IMR-90 (cell line): ENCODE results near the gene ARFIP2. TPM values are rescaled to one million over a fixed set of nuclear protein-coding genes. Genes with fewer than 3 reads are reported as not detected.

ENCODE experiments used
- ATAC-seq: fragments of 200-7000 bp; cut with Tn5 transposase; 2 replicates; pipeline ENCODE4 v1.9.1; 2020; ENCODE audit warnings: low read depth, mild to moderate bottlenecking, moderate library complexity
- BruUV-seq: library from RNA; stranded (reverse); fragments of 400-500 nt; replicated peaks from 2 replicates; lab custom pipeline; 2021; lab: Mats Ljungman, UMichigan
- CTCF ChIA-PET: fragments of 300-600 bp; formaldehyde crosslinking; extraction: SDS; loops from one replicate; lab custom pipeline; 2021; ENCODE audit warnings: antibody characterized with exemption; lab: Yijun Ruan, JAX
- POLR2A ChIA-PET: fragments of 300-600 bp; sonication (Branson Sonifier 250); formaldehyde crosslinking; loops from one replicate; lab custom pipeline; 2022; ENCODE audit warnings: antibody characterized with exemption; ENCODE audit not compliant: unreplicated experiment; lab: Charles Lee
- DNase-seq: peaks from one replicate; pipeline ENCODE4 v3.0.0; 2013
- H2AFZ ChIP-seq: replicated peaks from 2 replicates; pipeline ENCODE3; 2013; ENCODE audit warnings: low read length, mild to moderate bottlenecking; ENCODE audit not compliant: poor library complexity
- H2AK5ac ChIP-seq: 2 replicates; pipeline ENCODE4 v1.6.1; 2013; ENCODE audit warnings: low read depth, low read length, inconsistent platforms
- H2AK9ac ChIP-seq: replicated peaks from 2 replicates; pipeline ENCODE3; 2013; ENCODE audit warnings: mild to moderate bottlenecking, low read depth, low read length, moderate library complexity; ENCODE audit not compliant: poor library complexity
- H2BK120ac ChIP-seq: 2 replicates; pipeline ENCODE4 v1.6.1; 2013; ENCODE audit warnings: low read depth, low read length, inconsistent platforms
- H2BK15ac ChIP-seq: 3 replicates; pipeline ENCODE4 v1.6.1; 2013; ENCODE audit warnings: low read depth, low read length, inconsistent platforms
- H2BK20ac ChIP-seq: 2 replicates; pipeline ENCODE4 v1.6.1; 2013; ENCODE audit warnings: low read depth, mild to moderate bottlenecking, inconsistent platforms, low read length, moderate library complexity
- H2BK5ac ChIP-seq: 2 replicates; pipeline ENCODE4 v1.6.1; 2013; ENCODE audit warnings: mild to moderate bottlenecking, low read depth, low read length, inconsistent platforms; ENCODE audit not compliant: poor library complexity, severe bottlenecking
- H3K14ac ChIP-seq: replicated peaks from 2 replicates; pipeline ENCODE4 v1.6.1; 2013; ENCODE audit warnings: low read depth, low read length, inconsistent platforms
- H3K18ac ChIP-seq: 2 replicates; pipeline ENCODE4 v1.6.1; 2013; ENCODE audit warnings: low read depth, low read length, control low read depth
- H3K23ac ChIP-seq: 2 replicates; pipeline ENCODE4 v1.6.1; 2013; ENCODE audit warnings: low read depth, low read length, inconsistent platforms
- H3K27ac ChIP-seq: 2 replicates; pipeline ENCODE4 v1.5.1; 2013; ENCODE audit warnings: mild to moderate bottlenecking, control low read depth, low read length; ENCODE audit not compliant: insufficient read depth
- H3K27me3 ChIP-seq: 2 replicates; pipeline ENCODE4 v1.6.1; 2013; ENCODE audit warnings: low read length; ENCODE audit not compliant: control insufficient read depth, insufficient read depth
- H3K36me3 ChIP-seq: 2 replicates; pipeline ENCODE4 v1.6.1; 2013; ENCODE audit warnings: low read length, mixed read lengths; ENCODE audit not compliant: control insufficient read depth, insufficient read depth
- H3K4ac ChIP-seq: 2 replicates; pipeline ENCODE4 v1.6.1; 2013; ENCODE audit warnings: low read depth, low read length, inconsistent platforms
- H3K4me1 ChIP-seq: 2 replicates; pipeline ENCODE4 v1.6.1; 2013; ENCODE audit warnings: low read length, mixed read lengths; ENCODE audit not compliant: control insufficient read depth, insufficient read depth
- H3K4me2 ChIP-seq: 2 replicates; pipeline ENCODE4 v1.6.1; 2013; ENCODE audit warnings: low read depth, mild to moderate bottlenecking, control low read depth, low read length, moderate library complexity
- H3K4me3 ChIP-seq: 2 replicates; pipeline ENCODE4 v1.5.1; 2013; ENCODE audit warnings: low read depth, mild to moderate bottlenecking, control low read depth, low read length, moderate library complexity; ENCODE audit not compliant: insufficient read depth
- H3K56ac ChIP-seq: 2 replicates; pipeline ENCODE4 v1.6.1; 2013; ENCODE audit warnings: low read length, inconsistent platforms; ENCODE audit not compliant: insufficient read depth; ENCODE audit errors: extremely low read depth
- H3K79me1 ChIP-seq, 2 experiments: 2 replicates each; pipeline ENCODE4 v1.6.1; 2013; ENCODE audit warnings: low read length in 2 of 2, inconsistent platforms in 1 of 2, low read depth in 1 of 2
- H3K9ac ChIP-seq: 2 replicates; pipeline ENCODE4 v1.6.1; 2013; ENCODE audit warnings: low read depth, low read length, control low read depth
- H3K9me1 ChIP-seq: 2 replicates; pipeline ENCODE4 v1.6.1; 2013; ENCODE audit warnings: low read length, inconsistent platforms; ENCODE audit not compliant: insufficient read depth
- H3K9me3 ChIP-seq: 2 replicates; pipeline ENCODE4 v1.6.1; 2013; ENCODE audit warnings: low read length; ENCODE audit not compliant: control insufficient read depth, insufficient read depth
- H4K20me1 ChIP-seq: 2 replicates; pipeline ENCODE4 v1.6.1; 2013; ENCODE audit warnings: low read length, inconsistent platforms; ENCODE audit not compliant: insufficient read depth
- H4K5ac ChIP-seq: 2 replicates; pipeline ENCODE4 v1.6.1; 2013; ENCODE audit warnings: mild to moderate bottlenecking, low read depth, low read length, control low read depth
- H4K8ac ChIP-seq, 2 experiments: 2 replicates each; pipeline ENCODE4 v1.6.1; 2013; ENCODE audit warnings: low read depth in 2 of 2, low read length in 2 of 2, control low read depth in 1 of 2, inconsistent platforms in 1 of 2
- H4K91ac ChIP-seq: 2 replicates; pipeline ENCODE4 v1.6.1; 2013; ENCODE audit warnings: low read depth, low read length, inconsistent platforms; ENCODE audit not compliant: insufficient read depth
- BHLHE40 ChIP-seq: fragments of 150-350 bp; IDR thresholded peaks from 2 replicates; pipeline ENCODE4 v1.6.1; 2016; ENCODE audit warnings: mild to moderate bottlenecking, low read depth, low read length
- CEBPB ChIP-seq: IDR thresholded peaks from 2 replicates; pipeline ENCODE4 v1.6.1; 2012; ENCODE audit warnings: low read depth, low read length, improper control_type of control experiment
- FOS ChIP-seq: fragments of 150-350 bp; IDR thresholded peaks from 2 replicates; pipeline ENCODE4 v1.6.1; 2016; ENCODE audit warnings: low read depth, low read length
- MAFK ChIP-seq: IDR thresholded peaks from 2 replicates; pipeline ENCODE4 v1.6.1; 2012; ENCODE audit warnings: low read depth, low read length, improper control_type of control experiment
- MAZ ChIP-seq: IDR thresholded peaks from 2 replicates; pipeline ENCODE4 v1.6.1; 2012; ENCODE audit warnings: low read depth, mild to moderate bottlenecking, low read length, improper control_type of control experiment, moderate library complexity, borderline replicate concordance
- NFE2L2 ChIP-seq: fragments of 150-350 bp; IDR thresholded peaks from 2 replicates; pipeline ENCODE4 v1.6.1; 2016; ENCODE audit warnings: low read depth, mild to moderate bottlenecking, low read length
- RAD21 ChIP-seq: IDR thresholded peaks from 2 replicates; pipeline ENCODE4 v1.6.1; 2012; ENCODE audit warnings: low read length, improper control_type of control experiment
- SMC3 ChIP-seq: fragments of 150-350 bp; IDR thresholded peaks from 2 replicates; pipeline ENCODE4 v1.6.1; 2016; ENCODE audit warnings: low read depth, mild to moderate bottlenecking, antibody characterized with exemption, low read length, moderate library complexity
- WGBS, 2 experiments: methylation state at CpG; one replicate each; pipeline versions ENCODE4 v1.1.5 to v1.1.7; 2013; ENCODE audit warnings: missing lambda C conversion rate in 2 of 2; ENCODE audit not compliant: insufficient read length in 1 of 2; ENCODE audit errors: extremely low coverage in 2 of 2; 5-methylcytosine and 5-hydroxymethylcytosine counted together
- dilution Hi-C: fragments of 300-500 bp; cut with HindIII; formaldehyde crosslinking; loops from one replicate; pipeline ENCODE4 v1.14.3; 2018; ENCODE audit warnings: low sequenced_read_pairs; ENCODE audit not compliant: unreplicated experiment
- in situ Hi-C: fragments of 300-500 bp; cut with MboI; formaldehyde crosslinking; loops from 3 replicates; pipeline ENCODE4 v1.14.3; 2019; ENCODE audit warnings: low sequenced_read_pairs, inconsistent platforms, mixed read lengths
- intact Hi-C: fragments of 100-400 bp; cut with micrococcal nuclease; formaldehyde crosslinking; loops from 2 replicates; pipeline ENCODE4 v1.10.0; 2022
- polyA plus RNA-seq, 3 experiments: library from polyadenylated mRNA; depleted of rRNA; stranded (reverse); fragments of >200 nt; gene quantifications; 2 replicates each; pipeline ENCODE4 v1.2.3, GENCODE V29; 2012; ENCODE audit warnings: low replicate concordance in 1 of 3
- total RNA-seq: library from RNA; depleted of rRNA; stranded (reverse); fragments of >200 nt; gene quantifications from 2 replicates; pipeline ENCODE4 v1.2.3, GENCODE V29; 2012
- TF ChIP-seq, protein P1 (sequence below): fragments of 150-350 bp; IDR thresholded peaks from 2 replicates; pipeline ENCODE4 v1.6.1; 2016; ENCODE audit warnings: low read depth, mild to moderate bottlenecking, low read length, moderate library complexity, borderline replicate concordance
- TF ChIP-seq, protein P2 (sequence below): fragments of 150-350 bp; IDR thresholded peaks from 2 replicates; pipeline ENCODE4 v1.6.1; 2017; ENCODE audit warnings: mild to moderate bottlenecking, antibody characterized with exemption, low read length, low read depth

The ARFIP2 gene
- total and polyA plus RNA-seq, 2 of the 4 experiments (the other 2 are of a cell fraction) = 84.4 to 93.9 TPM

DNA sequence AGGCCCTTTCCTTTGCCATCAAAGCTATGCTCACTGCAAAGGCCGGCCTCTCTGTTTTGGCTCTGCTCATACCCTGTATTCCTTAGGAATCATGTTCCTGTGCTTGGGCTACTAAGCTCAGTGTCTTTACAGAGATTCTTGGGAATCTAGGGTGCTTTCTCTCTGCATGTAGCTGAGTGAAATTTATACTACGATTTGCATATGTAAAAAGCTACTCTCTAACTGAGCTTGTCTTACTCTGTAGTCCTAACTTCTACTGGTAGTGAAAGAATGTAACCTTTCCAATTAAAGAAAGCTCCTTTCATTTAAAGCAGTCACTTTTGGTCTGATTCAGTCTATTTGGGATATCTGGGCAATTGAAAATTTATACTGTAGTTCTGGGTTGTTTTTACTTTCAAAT is 48.1 kb upstream of the ARFIP2 start:
- CTCF ChIA-PET = interaction anchor here (1.1 kb wide), 1 partner anchor 177 kb away, joined by 4 read pairs; no protein-coding TSS in a partner anchor
- BruUV-seq = no TSS peak
- ATAC-seq (no peak), DNase-seq (no peak)
- Histone ChIP-seq H3K79me1 (no peaks in the 10 kb centered on the region; a peak in 1 of 4 replicates), H3K27me3 (no peaks in the 10 kb centered on the region), H3K4me1 (no peaks in the 10 kb centered on the region), H2BK15ac (no peak overlapping the region), H3K9me1 (no peaks in the 10 kb centered on the region), H2AK5ac (no peak overlapping the region), H3K36me3 (peaks cover 6% of the 10 kb centered on the region; the same call in 1 of the 2 replicates), H2BK120ac (no peak overlapping the region), H4K8ac (no peak overlapping the region), H2AK9ac (no peak overlapping the region), H4K91ac (no peak overlapping the region), H3K18ac (no peak overlapping the region), H3K23ac (no peak overlapping the region), H3K4ac (no peak overlapping the region), H3K9me3 (no peaks in the 10 kb centered on the region), H2AFZ (no peak overlapping the region), H3K56ac (no peak overlapping the region), H2BK20ac (no peak overlapping the region), H2BK5ac (no peak overlapping the region), H4K20me1 (peaks cover 2% of the 10 kb centered on the region; the same call in 1 of the 2 replicates), H3K27ac (no peak overlapping the region), H3K4me3 (no peak overlapping the region), H3K4me2 (no peak overlapping the region), H3K14ac (no peak overlapping the region), H4K5ac (no peak overlapping the region), H3K9ac (no peak overlapping the region)
- dilution Hi-C loops (no loop called here), in situ Hi-C loops (no loop called here), intact Hi-C loops (no loop called here)
- no CpG with 5 or more reads among the region's 2 CpGs for WGBS, 2 experiments
- TF ChIP-seq MAFK = no peak
- no peak for TF ChIP-seq BHLHE40
- TF ChIP-seq, protein P1, sequence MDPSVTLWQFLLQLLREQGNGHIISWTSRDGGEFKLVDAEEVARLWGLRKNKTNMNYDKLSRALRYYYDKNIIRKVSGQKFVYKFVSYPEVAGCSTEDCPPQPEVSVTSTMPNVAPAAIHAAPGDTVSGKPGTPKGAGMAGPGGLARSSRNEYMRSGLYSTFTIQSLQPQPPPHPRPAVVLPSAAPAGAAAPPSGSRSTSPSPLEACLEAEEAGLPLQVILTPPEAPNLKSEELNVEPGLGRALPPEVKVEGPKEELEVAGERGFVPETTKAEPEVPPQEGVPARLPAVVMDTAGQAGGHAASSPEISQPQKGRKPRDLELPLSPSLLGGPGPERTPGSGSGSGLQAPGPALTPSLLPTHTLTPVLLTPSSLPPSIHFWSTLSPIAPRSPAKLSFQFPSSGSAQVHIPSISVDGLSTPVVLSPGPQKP = no peak
- TF ChIP-seq FOS = no peak
- TF ChIP-seq, protein P2, sequence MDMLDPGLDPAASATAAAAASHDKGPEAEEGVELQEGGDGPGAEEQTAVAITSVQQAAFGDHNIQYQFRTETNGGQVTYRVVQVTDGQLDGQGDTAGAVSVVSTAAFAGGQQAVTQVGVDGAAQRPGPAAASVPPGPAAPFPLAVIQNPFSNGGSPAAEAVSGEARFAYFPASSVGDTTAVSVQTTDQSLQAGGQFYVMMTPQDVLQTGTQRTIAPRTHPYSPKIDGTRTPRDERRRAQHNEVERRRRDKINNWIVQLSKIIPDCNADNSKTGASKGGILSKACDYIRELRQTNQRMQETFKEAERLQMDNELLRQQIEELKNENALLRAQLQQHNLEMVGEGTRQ = no peak
- no peak for TF ChIP-seq CEBPB
- TF ChIP-seq RAD21 = no peak
- no peak for TF ChIP-seq SMC3
- TF ChIP-seq MAZ = no peak
- no peak for TF ChIP-seq NFE2L2
- POLR2A ChIA-PET = no interaction called here
